Measurements from ENCODE around the gene SDK2.

GRCh38 chr17:73293480-73293911 lies 350.7 kb downstream of the SDK2 start:
- TF ChIP-seq CTCF (IDR thresholded peaks at IDR 0.05; ENCODE audit: low read length), result no peak
- TF ChIP-seq EZH2 (optimal IDR thresholded peaks at IDR 0.05; ENCODE audit: low read depth, low read length), result no peak

Measured in MM.1S (cell line).